ENCODE measurements around the gene ZNF584.
"Not testable (repeated sequence)": the region's sequence is repeated elsewhere in the genome, so short reads cannot be mapped to it uniquely, and the experiment has no call there.

The ZNF584 gene

DNA sequence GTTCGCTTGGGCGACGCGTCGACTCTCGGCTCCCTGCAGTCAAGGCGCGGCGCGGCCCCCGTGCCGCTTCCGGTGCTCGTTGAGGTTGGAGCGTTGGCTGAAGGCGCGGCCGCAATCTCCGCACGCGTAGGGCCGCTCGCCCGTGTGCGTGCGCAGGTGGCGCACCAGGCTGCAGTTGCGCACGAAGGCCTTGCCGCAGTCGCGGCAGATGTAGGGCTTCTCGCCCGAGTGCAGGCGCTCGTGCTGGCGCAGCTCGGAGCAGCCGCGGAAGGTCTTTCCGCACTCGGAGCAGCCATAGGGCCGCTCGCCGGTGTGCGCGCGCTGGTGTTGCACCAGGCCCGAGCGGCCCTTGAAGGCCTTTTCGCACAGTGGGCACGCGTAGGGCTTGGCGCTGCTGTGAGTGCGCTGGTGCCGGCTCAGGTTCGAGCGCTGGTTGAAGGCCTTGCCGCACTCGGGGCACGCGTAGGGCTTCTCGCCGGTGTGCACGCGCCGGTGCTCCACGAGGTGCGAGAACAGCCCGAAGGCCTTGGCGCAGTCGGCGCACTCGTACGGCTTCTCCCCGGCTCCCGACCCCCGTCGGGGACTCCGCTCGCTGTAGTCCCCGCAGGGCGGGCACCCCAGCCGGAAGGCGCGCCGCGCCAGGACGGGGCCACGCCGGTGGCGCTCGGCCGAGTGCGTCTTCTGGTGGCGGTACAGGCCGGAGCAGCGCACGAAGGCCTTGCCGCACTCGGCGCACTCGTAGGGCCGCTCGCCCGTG lies 40.6 kb upstream of the ZNF584 start:
- TF ChIP-seq, protein P1, sequence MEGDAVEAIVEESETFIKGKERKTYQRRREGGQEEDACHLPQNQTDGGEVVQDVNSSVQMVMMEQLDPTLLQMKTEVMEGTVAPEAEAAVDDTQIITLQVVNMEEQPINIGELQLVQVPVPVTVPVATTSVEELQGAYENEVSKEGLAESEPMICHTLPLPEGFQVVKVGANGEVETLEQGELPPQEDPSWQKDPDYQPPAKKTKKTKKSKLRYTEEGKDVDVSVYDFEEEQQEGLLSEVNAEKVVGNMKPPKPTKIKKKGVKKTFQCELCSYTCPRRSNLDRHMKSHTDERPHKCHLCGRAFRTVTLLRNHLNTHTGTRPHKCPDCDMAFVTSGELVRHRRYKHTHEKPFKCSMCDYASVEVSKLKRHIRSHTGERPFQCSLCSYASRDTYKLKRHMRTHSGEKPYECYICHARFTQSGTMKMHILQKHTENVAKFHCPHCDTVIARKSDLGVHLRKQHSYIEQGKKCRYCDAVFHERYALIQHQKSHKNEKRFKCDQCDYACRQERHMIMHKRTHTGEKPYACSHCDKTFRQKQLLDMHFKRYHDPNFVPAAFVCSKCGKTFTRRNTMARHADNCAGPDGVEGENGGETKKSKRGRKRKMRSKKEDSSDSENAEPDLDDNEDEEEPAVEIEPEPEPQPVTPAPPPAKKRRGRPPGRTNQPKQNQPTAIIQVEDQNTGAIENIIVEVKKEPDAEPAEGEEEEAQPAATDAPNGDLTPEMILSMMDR (IDR thresholded peaks at IDR 0.05; ENCODE audit: low read depth, low read length): no peak
- Histone ChIP-seq H3K4me3 (ENCODE audit: low read depth, low read length) (no peak overlapping the region), H3K36me3 (no peaks in the 10 kb centered on the region), H3K4me1 (no peaks in the 10 kb centered on the region), H3K27me3 (no peaks in the 10 kb centered on the region), H3K9me3 (no peaks in the 10 kb centered on the region)
- no peak for DNase-seq

GRCh38 chr19:58368561-58369360 lies 39.7 kb upstream of the ZNF584 start:
- H3K4me1 ChIP-seq: no peaks in the 10 kb centered on the region
- no peak for DNase-seq
- TF ChIP-seq, protein P1 (IDR thresholded peaks at IDR 0.05; ENCODE audit: low read depth, low read length): no peak

GRCh38 chr19:58372311-58373133 lies 35.9 kb upstream of the ZNF584 start:
- TF ChIP-seq, protein P1 (IDR thresholded peaks at IDR 0.05; ENCODE audit: low read depth, low read length): no peak
- Histone ChIP-seq H3K4me1 (no peaks in the 10 kb centered on the region), H3K36me3 (no peaks in the 10 kb centered on the region), H3K27me3 (no peaks in the 10 kb centered on the region), H3K9me3 (no peaks in the 10 kb centered on the region; the same call in 1 of the 2 replicates), H3K4me3 (ENCODE audit: low read depth, low read length) (no peak overlapping the region)
- no peak for DNase-seq

More at GRCh38 chr19:58368561-58369360, 39.7 kb upstream of the ZNF584 start:
- no peak overlapping the region for H3K4me3 ChIP-seq (ENCODE audit: low read depth, low read length)
- no peaks in the 10 kb centered on the region; the same call in 1 of the 2 replicates for H3K9me3 ChIP-seq
- H3K27me3 ChIP-seq: no peaks in the 10 kb centered on the region
- no peaks in the 10 kb centered on the region for H3K36me3 ChIP-seq

GRCh38 chr19:58374200-58374599 lies 34.2 kb upstream of the ZNF584 start:
- no peaks in the 10 kb centered on the region; the same call in 1 of the 2 replicates for H3K9me3 ChIP-seq
- TF ChIP-seq, protein P1 (IDR thresholded peaks at IDR 0.05; ENCODE audit: low read depth, low read length): no peak
- no peaks in the 10 kb centered on the region for H3K27me3 ChIP-seq
- no peaks in the 10 kb centered on the region for H3K36me3 ChIP-seq
- no peak overlapping the region for H3K4me3 ChIP-seq (ENCODE audit: low read depth, low read length)
- no peak for DNase-seq
- no peaks in the 10 kb centered on the region for H3K4me1 ChIP-seq

GRCh38 chr19:58376724-58377123 lies 31.7 kb upstream of the ZNF584 start:
- H3K9me3 ChIP-seq; DNase-seq; H3K4me1 ChIP-seq; H3K36me3 ChIP-seq; H3K27me3 ChIP-seq; H3K4me3 ChIP-seq (ENCODE audit: low read depth, low read length): not testable (repeated sequence)

DNA sequence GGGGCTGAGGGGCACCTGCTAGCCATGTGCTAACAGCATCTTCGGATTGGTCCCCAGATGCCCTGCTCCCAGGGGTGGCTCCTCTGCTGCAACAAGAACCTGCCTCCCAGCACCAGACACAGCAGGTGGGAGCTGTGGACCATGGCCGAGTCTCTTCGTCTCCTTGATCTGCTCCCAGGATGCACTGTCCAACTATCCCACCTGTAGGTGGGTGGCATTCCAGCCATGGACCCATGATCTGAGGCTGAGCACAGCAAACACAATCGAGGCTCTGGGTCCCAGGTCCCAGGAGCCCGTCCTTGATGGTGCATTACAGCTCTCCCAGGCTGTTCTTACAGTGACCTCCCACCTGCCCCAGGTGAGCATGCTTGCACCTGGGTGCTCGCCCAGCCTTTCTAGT lies 29.2 kb upstream of the ZNF584 start:
- TF ChIP-seq, protein P1 (IDR thresholded peaks at IDR 0.05; ENCODE audit: low read depth, low read length): no peak
- Histone ChIP-seq H3K36me3 (no peaks in the 10 kb centered on the region), H3K4me3 (ENCODE audit: low read depth, low read length) (no peak overlapping the region), H3K27me3 (no peaks in the 10 kb centered on the region), H3K9me3 (no peaks in the 10 kb centered on the region), H3K4me1 (no peaks in the 10 kb centered on the region)
- no peak for DNase-seq
